Suppressor macrophage treated with lipopolysaccharide for 4 hours (primary cell): ENCODE results near the gene SPIN2B.

ENCODE experiments used
- DNase-seq: peaks from one replicate; pipeline ENCODE4 v3.0.0-alpha.2; 2020

Gene SPIN2B

GRCh38 chrX:57070185-57070984 is 51.0 kb downstream of the SPIN2B start:
- no peak for DNase-seq
